Gastrocnemius medialis (tissue), 4 donors: ENCODE results near the gene EMX1. TPM values are rescaled to one million over a fixed set of nuclear protein-coding genes. Genes with fewer than 3 reads are reported as not detected.

Experiments used
- ATAC-seq, 2 donors: fragments of 150-250 bp; one replicate each; pipeline ENCODE4 v1.9.1; 2016
- DNase-seq, 2 donors: peaks; one replicate each; pipeline ENCODE4 v3.0.0-alpha.2; 2019
- H3K27ac ChIP-seq, 4 donors: fragments of 200-600 bp; sonication (generic); 1 replicate in 1 of 4; 2 replicates in 3 of 4; pipeline ENCODE4 v1.5.1; 2016 to 2018; ENCODE audit warnings: mild to moderate bottlenecking in 2 of 4, moderate library complexity in 1 of 4
- H3K27me3 ChIP-seq, 3 donors: fragments of 200-600 bp; sonication (generic) in 2 of 3; 1 replicate in 1 of 3; 2 replicates in 2 of 3; pipeline versions ENCODE4 v1.5.1 to v1.6.0; 2016 to 2019; ENCODE audit warnings: mild to moderate bottlenecking in 1 of 3, moderate library complexity in 1 of 3
- H3K36me3 ChIP-seq, 2 donors: fragments of 200-600 bp; sonication (generic) in 1 of 2; one replicate each; pipeline ENCODE4 v1.5.1; 2017 to 2018
- H3K4me1 ChIP-seq, 2 donors: fragments of 200-600 bp; sonication (generic) in 1 of 2; one replicate each; pipeline ENCODE4 v1.5.1; 2016 to 2017; ENCODE audit warnings: mild to moderate bottlenecking in 2 of 2
- H3K4me3 ChIP-seq, 4 donors: fragments of 200-600 bp; sonication (generic) in 3 of 4; 1 replicate in 1 of 4; 2 replicates in 3 of 4; pipeline ENCODE4 v1.5.1; 2016 to 2019; ENCODE audit warnings: mild to moderate bottlenecking in 2 of 4
- H3K9me3 ChIP-seq, 3 donors: fragments of 200-600 bp; sonication (generic) in 2 of 3; 1 replicate in 1 of 3; 2 replicates in 2 of 3; pipeline ENCODE4 v1.5.1; 2016 to 2019
- POLR2A ChIP-seq, 2 donors: fragments of 450-650 bp; IDR thresholded peaks; one replicate each; pipeline ENCODE4 v1.6.1; 2017; ENCODE audit warnings: antibody characterized with exemption in 2 of 2, mild to moderate bottlenecking in 2 of 2, moderate library complexity in 2 of 2
- in situ Hi-C, 4 donors: fragments of 200-750 bp; cut with MboI; loops; one replicate each; pipeline versions ENCODE4 v1.15.0 to v1.8.0; 2017; ENCODE audit warnings: low sequenced_read_pairs in 4 of 4
- intact Hi-C: fragments of 100-400 bp; cut with DNase I; formaldehyde crosslinking; loops from one replicate; pipeline ENCODE4 v1.15.1; 2023; ENCODE audit warnings: low total_unique reads
- total RNA-seq, 4 donors: library from RNA; depleted of rRNA; stranded (reverse); fragments of >200 nt; gene quantifications; one replicate each; pipeline versions ENCODE4 v1.1.0 to v1.2.3, GENCODE V29; 2016
- TF ChIP-seq, protein P1 (sequence below), 5 experiments: fragments of 450-650 bp in 3 of 5; fragments of 200-600 bp in 2 of 5; sonication (generic) in 2 of 5; IDR thresholded peaks in 4 of 5; conservative IDR thresholded peaks in 1 of 5; 1 replicate in 4 of 5; 2 replicates in 1 of 5; pipeline ENCODE4 v1.5.1; 2016 to 2019; ENCODE audit warnings: antibody characterized with exemption in 5 of 5, mild to moderate bottlenecking in 3 of 5, moderate library complexity in 3 of 5

Gene EMX1
- total RNA-seq, 4 donors from 2014 or later = not detected

DNA sequence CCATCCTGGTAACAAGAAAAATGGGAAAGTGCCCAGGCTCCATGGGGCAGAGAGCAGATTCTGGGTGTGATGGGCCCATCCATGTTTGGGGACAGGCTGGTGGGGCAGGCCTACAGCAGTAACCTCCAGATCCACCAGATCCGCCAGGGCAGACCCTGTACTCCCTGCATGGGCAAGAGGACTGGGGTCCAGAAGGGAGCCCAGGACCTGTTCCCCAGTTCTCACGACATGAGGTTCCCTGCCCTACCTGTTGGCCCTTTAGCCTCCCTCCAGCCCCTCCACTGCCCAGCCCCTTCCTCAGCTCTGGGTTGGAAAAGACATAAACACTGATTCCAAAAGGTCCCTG lies 38.7 kb downstream of the EMX1 start:
- H3K36me3 ChIP-seq = no peaks in the 10 kb centered on the region
- no peak for ATAC-seq
- no peaks in the 10 kb centered on the region for H3K9me3 ChIP-seq
- H3K27me3 ChIP-seq = no peaks in the 10 kb centered on the region
- no peak overlapping the region for H3K27ac ChIP-seq
- H3K4me3 ChIP-seq = no peak overlapping the region
- in situ Hi-C loops = no loop called here
- TF ChIP-seq, protein P1, sequence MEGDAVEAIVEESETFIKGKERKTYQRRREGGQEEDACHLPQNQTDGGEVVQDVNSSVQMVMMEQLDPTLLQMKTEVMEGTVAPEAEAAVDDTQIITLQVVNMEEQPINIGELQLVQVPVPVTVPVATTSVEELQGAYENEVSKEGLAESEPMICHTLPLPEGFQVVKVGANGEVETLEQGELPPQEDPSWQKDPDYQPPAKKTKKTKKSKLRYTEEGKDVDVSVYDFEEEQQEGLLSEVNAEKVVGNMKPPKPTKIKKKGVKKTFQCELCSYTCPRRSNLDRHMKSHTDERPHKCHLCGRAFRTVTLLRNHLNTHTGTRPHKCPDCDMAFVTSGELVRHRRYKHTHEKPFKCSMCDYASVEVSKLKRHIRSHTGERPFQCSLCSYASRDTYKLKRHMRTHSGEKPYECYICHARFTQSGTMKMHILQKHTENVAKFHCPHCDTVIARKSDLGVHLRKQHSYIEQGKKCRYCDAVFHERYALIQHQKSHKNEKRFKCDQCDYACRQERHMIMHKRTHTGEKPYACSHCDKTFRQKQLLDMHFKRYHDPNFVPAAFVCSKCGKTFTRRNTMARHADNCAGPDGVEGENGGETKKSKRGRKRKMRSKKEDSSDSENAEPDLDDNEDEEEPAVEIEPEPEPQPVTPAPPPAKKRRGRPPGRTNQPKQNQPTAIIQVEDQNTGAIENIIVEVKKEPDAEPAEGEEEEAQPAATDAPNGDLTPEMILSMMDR (IDR thresholded peaks at IDR 0.05 in 4 of 5, conservative IDR thresholded peaks at IDR 0.05 in 1 of 5) = no peak
- TF ChIP-seq POLR2A (IDR thresholded peaks at IDR 0.05) = no peak
- no peak for DNase-seq
- no peaks in the 10 kb centered on the region for H3K4me1 ChIP-seq
- intact Hi-C loops = no loop called here

GRCh38 chr2:72956936-72957335 lies 39.6 kb downstream of the EMX1 start:
- Histone ChIP-seq H3K9me3 (no peaks in the 10 kb centered on the region), H3K27me3 (no peaks in the 10 kb centered on the region), H3K4me1 (no peaks in the 10 kb centered on the region), H3K4me3 (no peak overlapping the region), H3K36me3 (no peaks in the 10 kb centered on the region), H3K27ac (no peak overlapping the region)
- TF ChIP-seq, protein P1 (IDR thresholded peaks at IDR 0.05 in 4 of 5, conservative IDR thresholded peaks at IDR 0.05 in 1 of 5) = no peak
- TF ChIP-seq POLR2A (IDR thresholded peaks at IDR 0.05) = no peak
- in situ Hi-C loops = no loop called here
- ATAC-seq (no peak), DNase-seq (no peak)
- intact Hi-C loops = no loop called here

DNA sequence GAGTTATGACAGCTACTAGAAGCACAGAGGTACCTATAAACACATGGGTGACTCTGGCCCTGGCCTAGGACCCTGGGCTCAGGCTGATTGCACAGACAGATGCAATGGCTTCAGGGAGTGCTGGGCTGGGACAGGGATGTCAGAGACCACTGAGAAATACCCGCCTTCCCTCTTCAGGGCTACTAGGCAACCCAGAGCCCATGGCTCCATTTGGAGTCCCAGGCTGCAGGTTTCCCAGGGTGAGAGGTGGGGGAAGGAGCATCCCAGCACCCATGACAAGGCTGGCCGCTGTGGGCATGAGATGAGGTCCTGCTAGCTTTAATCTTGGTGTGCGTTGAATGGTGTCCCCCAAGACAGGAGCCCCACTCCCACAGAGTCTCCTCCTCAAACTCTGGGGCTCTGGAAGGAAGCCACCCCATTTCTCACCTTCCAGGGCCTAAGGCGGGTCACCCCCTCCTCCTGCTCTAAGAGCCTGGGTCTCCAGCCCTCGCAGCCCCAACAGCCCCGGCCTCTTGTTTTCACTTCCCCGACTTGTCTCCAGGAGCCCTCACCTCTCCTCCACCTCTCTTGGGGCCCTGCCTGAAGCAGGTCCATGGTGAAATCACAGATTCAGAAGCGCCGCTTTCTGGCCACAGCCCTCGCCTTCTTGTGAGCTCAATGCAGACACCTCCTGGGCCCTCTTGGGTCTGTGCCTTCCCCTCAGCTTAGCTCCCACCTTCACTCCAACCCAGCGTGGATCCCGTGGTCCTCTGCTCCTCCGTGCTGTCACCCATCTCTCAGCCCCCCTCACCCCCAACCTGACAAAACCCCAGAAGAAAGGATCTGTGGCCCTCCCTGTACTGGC lies 41.4 kb downstream of the EMX1 start:
- Histone ChIP-seq H3K27me3 (no peaks in the 10 kb centered on the region), H3K27ac (no peak overlapping the region), H3K9me3 (no peaks in the 10 kb centered on the region), H3K36me3 (no peaks in the 10 kb centered on the region), H3K4me3 (no peak overlapping the region), H3K4me1 (no peaks in the 10 kb centered on the region)
- ATAC-seq = no peak
- no peak for TF ChIP-seq POLR2A (IDR thresholded peaks at IDR 0.05)
- TF ChIP-seq, protein P1 (IDR thresholded peaks at IDR 0.05 in 4 of 5, conservative IDR thresholded peaks at IDR 0.05 in 1 of 5) = no peak
- in situ Hi-C loops (no loop called here), intact Hi-C loops (no loop called here)
- no peak for DNase-seq

GRCh38 chr2:72959554-72959953 lies 42.2 kb downstream of the EMX1 start:
- TF ChIP-seq, protein P1 (IDR thresholded peaks at IDR 0.05 in 4 of 5, conservative IDR thresholded peaks at IDR 0.05 in 1 of 5) = no peak
- TF ChIP-seq POLR2A (IDR thresholded peaks at IDR 0.05) = no peak
- in situ Hi-C loops = no loop called here
- Histone ChIP-seq H3K27ac (no peak overlapping the region), H3K36me3 (no peaks in the 10 kb centered on the region), H3K4me3 (no peak overlapping the region), H3K9me3 (no peaks in the 10 kb centered on the region), H3K27me3 (no peaks in the 10 kb centered on the region), H3K4me1 (no peaks in the 10 kb centered on the region)
- ATAC-seq (no peak), DNase-seq (no peak)
- intact Hi-C loops = no loop called here
